Retina (tissue), 1 donor: ENCODE results near the gene TANC1.

Experiments used
- DNase-seq: peaks from one replicate; pipeline ENCODE4 v3.0.0-alpha.2; 2016

The TANC1 gene

DNA sequence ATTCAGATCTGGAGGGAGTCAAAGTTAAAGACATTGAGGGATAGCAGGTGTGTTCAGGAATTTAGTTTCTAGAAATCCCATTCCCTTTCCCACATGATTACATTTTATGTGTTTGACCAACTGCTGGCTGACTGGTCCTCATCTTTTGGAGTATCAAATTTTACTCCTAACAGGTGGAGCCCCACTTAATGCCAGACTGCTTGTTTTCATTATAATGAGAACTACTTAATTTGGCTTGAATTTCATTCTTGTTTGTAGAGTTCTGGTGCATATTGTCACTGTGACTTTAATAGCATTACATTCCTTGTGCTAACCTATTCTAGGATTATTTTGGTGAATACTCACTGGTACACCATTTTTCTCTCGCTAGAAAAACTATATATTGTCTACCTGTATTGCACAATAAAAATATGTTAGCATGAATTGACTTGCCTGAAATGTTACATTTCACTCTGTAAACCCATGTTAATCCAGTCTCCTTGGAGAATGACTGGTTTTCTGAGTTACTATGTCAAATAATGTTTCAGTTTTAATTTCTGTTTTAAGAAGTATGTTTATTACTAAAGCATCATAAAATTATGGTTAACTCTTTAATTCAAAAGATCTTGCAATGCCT, 98.2 kb downstream of the TANC1 start:
- DNase-seq = no peak

- DNase-seq = no peak
Measured at GRCh38 chr2:159067971-159068370, 99.5 kb downstream of the TANC1 start.

DNA sequence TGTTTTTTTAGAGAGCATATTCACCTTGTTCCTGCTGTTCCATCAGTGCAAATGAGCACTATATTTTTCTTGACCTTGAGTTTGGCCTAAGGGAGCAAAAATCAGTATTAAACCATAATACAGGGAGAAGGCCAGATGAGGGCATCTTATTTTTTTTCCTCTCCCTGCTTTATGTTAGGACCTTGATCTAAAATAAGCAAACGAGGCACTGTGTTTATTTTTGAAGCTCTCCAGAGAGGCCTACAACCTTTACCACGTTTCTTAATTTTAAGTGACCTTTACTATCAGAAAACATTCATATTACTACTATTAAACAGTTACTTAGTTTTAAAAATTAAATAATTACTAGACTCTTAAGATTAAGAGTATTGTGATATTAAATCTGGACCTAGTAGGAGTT, 100.8 kb downstream of the TANC1 start:
- no peak for DNase-seq

DNA sequence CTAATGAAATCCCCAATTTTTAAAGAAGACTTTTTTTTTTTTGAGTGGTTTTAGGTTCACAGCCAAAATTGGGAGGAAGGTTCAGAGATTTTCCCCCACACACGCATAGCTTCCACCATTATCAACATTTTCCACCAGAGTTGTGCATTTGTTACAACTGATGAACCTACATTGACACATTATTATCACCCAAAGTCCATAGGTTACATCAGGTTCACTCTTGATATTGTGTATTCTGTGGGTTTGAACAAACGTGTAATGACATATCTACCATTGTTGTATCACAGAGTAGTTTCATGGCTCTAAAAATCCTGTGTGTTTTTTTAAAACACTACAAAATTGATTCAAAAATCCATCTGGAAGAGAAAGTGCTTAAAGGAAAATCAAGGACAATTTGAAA, 101.8 kb downstream of the TANC1 start:
- no peak for DNase-seq

DNA sequence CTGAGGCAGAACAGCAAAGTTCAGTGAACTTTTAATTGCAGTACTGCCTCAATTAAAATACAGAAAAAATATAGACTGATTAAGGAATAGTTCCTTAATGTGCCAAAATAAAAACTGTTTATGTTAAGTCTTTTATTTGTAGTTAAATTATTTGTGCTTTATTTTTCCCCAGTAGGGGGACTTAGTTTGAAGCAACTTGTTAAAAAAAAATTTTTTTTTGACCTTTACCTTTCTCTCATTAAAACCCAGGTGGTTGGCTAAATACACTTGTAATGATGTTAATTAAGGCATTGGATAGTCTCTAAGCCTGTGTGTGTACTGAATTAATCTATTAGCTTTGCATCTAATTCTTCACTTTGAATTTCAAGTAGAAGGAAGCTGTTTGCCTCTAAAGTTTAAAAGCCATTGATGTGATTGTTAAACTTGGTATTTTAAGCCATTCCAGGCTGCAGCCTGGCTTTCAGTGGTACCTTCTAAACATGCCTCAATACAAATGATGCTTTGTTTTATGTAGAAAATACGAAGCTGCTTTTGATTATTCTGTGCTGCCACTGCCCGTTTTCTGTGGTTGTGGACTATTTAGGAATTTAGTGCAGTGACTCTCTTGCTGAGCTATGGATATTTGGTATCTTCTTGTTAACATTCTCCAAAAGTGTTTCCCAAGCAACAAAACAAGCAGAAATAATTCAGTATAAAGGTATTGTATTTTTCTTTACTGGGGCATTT, 102.9 kb downstream of the TANC1 start:
- DNase-seq = no peak

DNA sequence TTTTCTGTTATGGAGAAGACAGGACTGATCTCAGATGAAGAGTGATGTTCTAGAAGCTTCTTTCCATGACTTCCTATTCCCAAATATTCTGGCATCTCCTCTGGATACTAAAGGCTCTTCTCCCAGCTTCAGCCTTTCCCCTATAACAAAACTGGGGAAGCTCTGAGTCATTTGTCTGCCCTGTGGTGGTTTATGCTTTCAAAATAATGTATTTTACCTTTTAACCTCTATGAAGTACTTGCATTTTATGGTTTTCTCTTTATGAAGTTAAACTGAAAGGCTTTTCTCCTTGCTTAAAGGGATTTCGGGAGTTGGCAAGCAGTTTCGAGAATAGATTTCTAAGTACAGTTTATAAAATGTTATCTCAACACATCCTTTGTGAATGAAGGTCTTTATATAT, 104.4 kb downstream of the TANC1 start:
- no peak for DNase-seq

DNA sequence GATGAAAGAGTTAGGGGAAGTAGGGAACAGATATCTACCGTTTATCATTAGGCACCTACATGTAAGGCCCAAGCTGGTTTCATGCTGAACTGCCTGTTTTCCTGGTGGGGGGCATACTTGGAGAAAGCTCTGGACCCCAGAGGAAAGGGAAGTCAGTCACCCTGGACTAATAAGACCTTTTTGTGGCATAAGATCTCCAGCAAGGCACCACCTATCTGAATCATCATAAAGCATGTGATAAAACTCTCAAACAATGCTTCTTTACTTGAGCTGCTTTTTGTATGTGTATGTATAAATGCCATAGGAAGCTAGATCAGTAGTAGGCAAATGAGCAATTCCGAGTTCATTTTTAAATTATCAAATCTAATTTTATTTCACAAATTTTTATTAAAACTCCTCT, 104.8 kb downstream of the TANC1 start:
- no peak for DNase-seq

DNA sequence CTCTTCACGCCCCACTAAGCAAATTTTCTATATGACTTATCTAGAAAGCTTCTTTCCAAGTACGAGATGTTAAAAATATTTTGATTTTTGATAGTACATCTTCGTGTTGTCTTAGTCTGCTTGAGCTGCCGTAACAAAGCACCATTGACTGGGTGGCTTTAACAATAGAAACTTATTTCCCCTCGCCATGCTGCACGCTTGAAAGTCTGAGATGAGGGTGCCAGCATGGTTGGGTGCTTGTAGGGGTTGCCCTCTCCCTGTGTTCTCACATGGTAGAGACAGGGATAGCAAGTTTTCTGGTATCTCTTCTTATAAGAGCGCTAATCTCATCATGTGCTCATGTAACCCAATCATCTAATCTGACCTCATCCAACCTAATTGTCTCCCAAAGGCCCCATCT, 106.2 kb downstream of the TANC1 start:
- DNase-seq = no peak

DNA sequence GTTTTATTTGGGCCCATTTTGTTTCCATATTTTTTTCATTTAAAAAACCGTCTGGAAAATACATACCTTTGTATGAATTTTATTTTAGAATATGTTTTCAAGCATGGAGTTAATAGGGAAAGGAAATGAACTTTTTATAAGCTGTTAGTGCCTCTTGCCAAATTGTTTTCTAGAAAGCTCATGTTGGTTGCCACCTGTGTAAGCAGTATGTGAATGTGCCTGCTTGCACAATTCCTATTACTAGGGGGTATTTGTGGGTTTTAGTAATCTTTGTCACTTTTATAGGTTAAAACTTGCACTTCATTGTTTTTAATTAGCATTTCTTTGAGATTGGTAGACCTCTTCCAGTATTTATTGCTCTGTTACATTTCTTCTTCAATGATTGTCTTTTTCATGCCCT, 107.3 kb downstream of the TANC1 start:
- DNase-seq = no peak

DNA sequence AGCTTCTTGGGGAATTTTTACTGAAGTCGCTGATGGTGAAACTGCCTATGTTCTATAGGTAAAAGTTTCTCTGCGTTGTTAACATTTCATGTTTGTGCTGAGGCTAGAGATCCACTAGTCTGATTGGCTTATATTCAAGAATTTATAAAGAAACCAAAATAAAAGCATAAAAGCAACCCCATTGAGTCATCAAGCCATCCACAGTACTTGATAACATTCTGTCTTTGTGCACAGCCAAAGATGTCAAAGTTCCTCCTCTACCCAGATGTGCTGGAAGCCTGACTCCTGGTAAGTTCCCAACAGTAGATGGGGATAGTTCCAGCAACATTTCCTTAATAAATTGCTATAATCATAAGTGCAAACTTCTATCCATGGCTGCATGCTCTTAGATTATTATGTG, 107.8 kb downstream of the TANC1 start:
- no peak for DNase-seq

GRCh38 chr2:159077869-159078268, 109.4 kb downstream of the TANC1 start:
- DNase-seq = no peak

DNA sequence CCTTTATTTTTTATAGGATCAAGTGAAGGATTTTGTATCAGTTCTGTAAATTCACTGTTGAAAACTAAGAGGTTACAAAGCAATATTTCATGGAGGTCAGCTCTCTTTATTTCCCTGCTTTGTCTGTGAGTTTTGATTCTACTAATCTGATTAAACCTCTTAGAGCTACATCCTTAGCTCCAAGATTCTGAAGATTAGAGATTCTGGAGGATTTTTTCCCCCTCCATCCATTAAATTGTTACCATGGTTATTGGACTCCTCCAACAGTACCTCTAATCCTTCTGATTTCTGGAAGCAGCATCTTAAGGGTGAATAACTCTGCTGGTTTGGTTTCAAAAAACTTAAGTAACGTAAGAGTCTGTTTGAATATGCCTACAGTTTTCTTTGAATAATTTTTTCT, 110.0 kb downstream of the TANC1 start:
- no peak for DNase-seq

- DNase-seq = no peak
Measured at GRCh38 chr2:159080641-159081040, 112.2 kb downstream of the TANC1 start.

DNA sequence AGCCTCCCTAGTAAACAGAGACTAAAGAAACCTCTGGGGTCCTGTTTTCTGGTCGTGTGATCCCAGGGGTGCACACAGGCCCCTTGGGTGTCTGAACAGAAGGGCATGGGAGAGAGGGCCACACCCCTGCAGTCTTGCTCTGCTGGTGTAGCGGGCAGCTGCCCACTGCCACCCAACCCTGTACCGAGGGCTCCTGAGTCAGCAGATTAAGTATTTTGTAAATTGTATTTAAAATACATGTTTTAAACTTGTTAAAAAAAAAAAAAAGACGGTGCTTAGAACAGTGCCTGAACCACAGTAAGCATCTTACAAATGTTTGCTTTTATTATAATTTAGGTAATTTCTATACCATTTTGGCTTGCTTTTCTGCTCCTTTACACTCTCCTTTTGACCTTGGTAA, 113.7 kb downstream of the TANC1 start:
- no peak for DNase-seq

- DNase-seq = no peak
Measured at GRCh38 chr2:159084384-159085370, 116.2 kb downstream of the TANC1 start.

GRCh38 chr2:159086342-159086741, 117.9 kb downstream of the TANC1 start:
- no peak for DNase-seq

GRCh38 chr2:159086826-159087225, 118.4 kb downstream of the TANC1 start:
- no peak for DNase-seq

DNA sequence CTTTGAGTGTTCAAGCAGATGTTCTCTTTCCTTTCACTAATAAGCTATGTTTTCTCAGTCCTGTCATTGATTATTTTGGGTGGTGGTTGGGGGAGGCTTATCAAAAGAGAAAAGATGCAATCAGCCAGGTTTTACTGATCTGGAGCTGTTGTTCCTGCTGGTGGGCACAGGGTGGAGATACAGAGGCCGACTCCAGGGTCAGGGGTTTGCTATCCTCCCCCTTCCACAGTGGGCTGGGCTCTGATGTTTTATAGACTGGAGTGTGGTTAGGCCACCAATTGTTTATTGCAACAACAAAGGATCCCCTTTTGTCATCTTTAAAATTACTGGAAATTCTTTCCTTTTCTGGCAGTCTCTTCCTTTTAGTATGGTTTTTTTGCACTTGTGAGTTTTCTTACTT, 120.5 kb downstream of the TANC1 start:
- no peak for DNase-seq

DNA sequence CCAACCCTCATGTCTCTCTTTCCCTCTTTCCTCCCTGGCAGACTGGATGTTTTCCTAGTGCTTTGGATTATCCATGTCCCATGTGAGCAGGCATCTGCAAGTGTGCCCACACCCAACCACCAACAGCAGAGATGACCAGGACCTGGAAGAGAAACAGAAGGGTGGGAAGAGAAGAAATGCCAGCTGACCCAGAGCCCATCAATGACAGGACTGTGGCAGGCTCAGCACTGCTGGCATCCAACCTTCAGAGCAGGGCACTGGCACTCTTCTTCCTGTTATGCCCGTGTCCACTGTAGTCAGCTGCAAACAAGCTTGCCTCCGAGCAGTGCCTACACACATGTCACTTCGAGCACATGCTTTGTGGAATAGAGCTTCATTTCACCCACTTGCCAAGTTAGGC, 121.1 kb downstream of the TANC1 start:
- no peak for DNase-seq

GRCh38 chr2:159090514-159091201, 122.2 kb downstream of the TANC1 start:
- DNase-seq = no peak

- no peak for DNase-seq
Measured at GRCh38 chr2:159091381-159091780, 122.9 kb downstream of the TANC1 start.

DNA sequence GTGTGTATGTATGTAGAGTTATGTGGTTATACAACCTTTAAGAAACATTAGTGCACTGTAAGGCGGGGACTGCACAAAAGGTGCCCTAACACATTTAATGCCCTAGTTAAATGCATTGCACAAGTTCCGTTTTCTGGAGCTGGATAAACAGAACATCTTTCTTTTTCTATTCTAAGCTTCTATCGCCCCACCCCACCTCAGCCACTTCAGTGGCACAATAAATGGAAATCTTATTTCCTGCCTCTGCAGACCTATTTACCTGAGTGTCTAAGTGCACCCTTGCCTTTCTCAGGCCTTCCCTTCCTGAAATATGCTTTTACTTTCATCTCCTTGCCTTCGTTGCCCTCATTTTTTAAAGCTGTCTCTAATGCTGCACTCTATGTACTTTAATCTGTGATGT, 123.5 kb downstream of the TANC1 start:
- no peak for DNase-seq

- peak; percentile 32 for DNase-seq
Measured at GRCh38 chr2:159093497-159093896, 125.1 kb downstream of the TANC1 start.
